Measurements from ENCODE around the gene CUX1. TPM values are rescaled to one million over a fixed set of nuclear protein-coding genes. Genes with fewer than 3 reads are reported as not detected.

Gene CUX1
- total RNA-seq, 1 donor from 2014 or later: 101 TPM

- no peak for DNase-seq (ENCODE audit: low spot score in 2 of 2)
- intact Hi-C loops (cut with DNase I): no loop called here
- Histone ChIP-seq H3K27me3 (no peaks in the 10 kb centered on the region), H3K27ac (no peak overlapping the region), H3K4me3 (no peak overlapping the region), H3K9me3 (no peaks in the 10 kb centered on the region), H3K4me1 (peaks cover 0 to 6% of the 10 kb centered on the region in 2 donors), H3K36me3 (no peaks in the 10 kb centered on the region)
- no peak for TF ChIP-seq CTCF (IDR thresholded peaks at IDR 0.05)
Measured at GRCh38 chr7:101875283-101875846, 57.9 kb downstream of the CUX1 start.

- no peak for DNase-seq (ENCODE audit: low spot score in 2 of 2)
- Histone ChIP-seq H3K4me1 (peaks cover 11 to 28% of the 10 kb centered on the region in 2 donors), H3K27ac (no peak overlapping the region), H3K4me3 (no peak overlapping the region), H3K9me3 (no peaks in the 10 kb centered on the region), H3K36me3 (no peaks in the 10 kb centered on the region), H3K27me3 (no peaks in the 10 kb centered on the region)
- TF ChIP-seq CTCF (IDR thresholded peaks at IDR 0.05): no peak
- intact Hi-C loops (cut with DNase I): no loop called here
Measured at GRCh38 chr7:101877882-101878591, 60.6 kb downstream of the CUX1 start.

GRCh38 chr7:101878938-101879337 is 61.5 kb downstream of the CUX1 start:
- TF ChIP-seq CTCF (IDR thresholded peaks at IDR 0.05): no peak
- Histone ChIP-seq H3K4me1 (peaks cover 11 to 34% of the 10 kb centered on the region in 2 donors), H3K4me3 (no peak overlapping the region), H3K27me3 (no peaks in the 10 kb centered on the region), H3K27ac (no peak overlapping the region), H3K9me3 (no peaks in the 10 kb centered on the region), H3K36me3 (no peaks in the 10 kb centered on the region)
- DNase-seq (ENCODE audit: low spot score in 2 of 2): no peak
- intact Hi-C loops (cut with DNase I): no loop called here

GRCh38 chr7:101879565-101879964 is 62.1 kb downstream of the CUX1 start:
- Histone ChIP-seq H3K27me3 (no peaks in the 10 kb centered on the region), H3K4me1 (peaks cover 11 to 34% of the 10 kb centered on the region in 2 donors), H3K27ac (no peak overlapping the region), H3K36me3 (no peaks in the 10 kb centered on the region), H3K9me3 (no peaks in the 10 kb centered on the region), H3K4me3 (no peak overlapping the region)
- intact Hi-C loops (cut with DNase I): no loop called here
- TF ChIP-seq CTCF (IDR thresholded peaks at IDR 0.05): no peak
- DNase-seq (ENCODE audit: low spot score in 2 of 2): no peak

GRCh38 chr7:101880282-101881054 is 63.0 kb downstream of the CUX1 start:
- no peak for TF ChIP-seq CTCF (IDR thresholded peaks at IDR 0.05)
- H3K36me3 ChIP-seq: no peaks in the 10 kb centered on the region
- peak overlapping the region; percentile 86 to 89 for H3K27ac ChIP-seq
- no peaks in the 10 kb centered on the region for H3K27me3 ChIP-seq
- intact Hi-C loops (cut with DNase I): loop anchor here (5.0 to 10.0 kb wide), 3 partner anchors 57 to 244 kb away; no protein-coding TSS in a partner anchor
- H3K9me3 ChIP-seq: no peaks in the 10 kb centered on the region
- H3K4me1 ChIP-seq: peaks cover 11 to 38% of the 10 kb centered on the region in 2 donors
- H3K4me3 ChIP-seq: no peak overlapping the region
- DNase-seq (ENCODE audit: low spot score in 2 of 2): no peak
